ENCODE measurements around the gene PIK3AP1.

The PIK3AP1 gene

DNA sequence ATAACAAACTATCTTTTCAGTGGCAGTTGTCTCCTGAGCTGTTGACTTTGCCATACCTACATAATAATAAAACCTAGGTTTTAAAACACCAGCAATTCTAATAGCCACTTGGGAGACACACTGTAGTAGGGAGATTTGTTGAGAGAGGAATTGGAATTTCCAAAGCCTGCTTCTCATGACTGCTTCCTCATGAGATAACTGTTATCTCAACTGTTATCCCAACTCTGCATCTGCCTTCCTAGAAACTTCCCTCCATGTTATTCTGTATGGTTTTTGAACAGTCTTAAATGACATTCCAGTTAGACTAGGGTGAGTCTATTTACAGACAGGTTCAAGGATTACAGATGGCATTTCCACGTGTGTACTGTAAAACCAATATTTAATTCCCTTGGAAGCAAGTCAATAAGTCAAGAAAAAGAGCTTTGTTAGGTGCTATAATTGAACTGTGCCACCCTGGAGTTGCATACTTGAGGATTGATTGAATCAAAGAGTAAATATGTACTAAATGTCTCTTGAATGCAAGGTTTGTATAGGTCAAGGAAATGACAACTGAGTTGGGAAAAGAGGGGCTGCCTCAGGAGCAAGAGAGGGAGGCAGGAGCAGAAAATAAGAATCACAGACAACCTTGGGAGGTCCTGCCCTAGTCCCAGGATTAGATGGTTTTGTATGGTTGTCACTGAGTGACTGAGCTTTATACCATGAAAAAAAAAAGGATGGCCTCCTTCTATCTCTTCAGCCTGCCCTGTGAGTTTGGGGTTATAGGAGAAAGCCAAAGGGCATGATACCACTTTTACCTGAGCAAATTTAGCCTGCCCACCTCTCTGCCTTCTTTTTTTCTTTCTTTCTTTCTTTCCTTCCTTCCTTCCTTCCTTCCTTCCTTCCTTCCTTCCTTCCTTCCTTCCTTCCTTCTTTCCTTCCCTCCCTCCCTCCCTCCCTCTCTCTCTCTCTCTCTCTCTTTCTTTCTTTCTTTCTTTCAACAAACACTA is 123.6 kb downstream of the PIK3AP1 start:
- no peak for DNase-seq (ENCODE audit: low read depth)
- TF ChIP-seq, protein P1, sequence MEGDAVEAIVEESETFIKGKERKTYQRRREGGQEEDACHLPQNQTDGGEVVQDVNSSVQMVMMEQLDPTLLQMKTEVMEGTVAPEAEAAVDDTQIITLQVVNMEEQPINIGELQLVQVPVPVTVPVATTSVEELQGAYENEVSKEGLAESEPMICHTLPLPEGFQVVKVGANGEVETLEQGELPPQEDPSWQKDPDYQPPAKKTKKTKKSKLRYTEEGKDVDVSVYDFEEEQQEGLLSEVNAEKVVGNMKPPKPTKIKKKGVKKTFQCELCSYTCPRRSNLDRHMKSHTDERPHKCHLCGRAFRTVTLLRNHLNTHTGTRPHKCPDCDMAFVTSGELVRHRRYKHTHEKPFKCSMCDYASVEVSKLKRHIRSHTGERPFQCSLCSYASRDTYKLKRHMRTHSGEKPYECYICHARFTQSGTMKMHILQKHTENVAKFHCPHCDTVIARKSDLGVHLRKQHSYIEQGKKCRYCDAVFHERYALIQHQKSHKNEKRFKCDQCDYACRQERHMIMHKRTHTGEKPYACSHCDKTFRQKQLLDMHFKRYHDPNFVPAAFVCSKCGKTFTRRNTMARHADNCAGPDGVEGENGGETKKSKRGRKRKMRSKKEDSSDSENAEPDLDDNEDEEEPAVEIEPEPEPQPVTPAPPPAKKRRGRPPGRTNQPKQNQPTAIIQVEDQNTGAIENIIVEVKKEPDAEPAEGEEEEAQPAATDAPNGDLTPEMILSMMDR (IDR thresholded peaks at IDR 0.05; ENCODE audit: insufficient read depth, low read depth, low read length, missing control alignments), result no peak
- no peak overlapping the region for H3K4me3 ChIP-seq (ENCODE audit: low read depth, low read length)

DNA sequence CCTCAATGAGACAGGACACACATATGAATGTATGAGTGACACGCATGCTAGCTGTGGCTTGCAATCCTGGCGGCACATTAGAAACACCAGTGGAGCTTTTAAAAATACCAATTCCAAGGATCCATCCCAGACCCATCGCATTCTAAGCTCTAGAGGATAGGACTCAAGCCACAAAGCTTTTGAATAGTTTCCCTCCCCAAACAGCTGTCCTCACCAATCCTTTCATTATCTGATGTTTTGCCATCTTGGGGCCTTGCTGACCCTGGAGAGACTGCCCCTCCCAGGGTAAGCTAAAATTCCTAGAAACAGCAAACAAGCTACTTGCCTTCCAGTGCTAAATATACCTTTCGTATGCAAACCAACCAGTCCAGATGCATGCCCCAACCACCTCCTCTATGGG is 124.6 kb downstream of the PIK3AP1 start:
- DNase-seq (ENCODE audit: low read depth), result no peak
- TF ChIP-seq, protein P1 (IDR thresholded peaks at IDR 0.05; ENCODE audit: insufficient read depth, low read depth, low read length, missing control alignments), result no peak
- H3K4me3 ChIP-seq (ENCODE audit: low read depth, low read length), result no peak overlapping the region

DNA sequence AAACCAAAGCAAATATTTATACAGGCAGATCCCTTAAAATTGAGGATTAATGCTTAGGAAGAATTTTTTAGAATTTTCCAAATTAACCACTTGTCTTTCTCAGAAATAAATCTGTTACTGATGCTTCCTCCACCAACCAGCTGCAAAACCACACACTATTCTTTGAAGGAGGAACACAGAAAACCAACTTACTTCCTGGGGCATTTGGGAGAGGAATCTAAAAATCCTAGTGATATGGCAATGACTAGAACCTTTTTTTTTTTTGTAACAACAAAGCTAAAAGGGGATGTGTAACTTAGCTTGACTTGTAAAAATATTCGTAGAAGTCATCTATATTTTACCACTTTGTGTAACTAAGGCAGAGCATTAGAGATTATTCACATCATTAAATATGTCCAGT is 128.4 kb downstream of the PIK3AP1 start:
- TF ChIP-seq, protein P1 (IDR thresholded peaks at IDR 0.05; ENCODE audit: insufficient read depth, low read depth, low read length, missing control alignments), result no peak
- no peak for DNase-seq (ENCODE audit: low read depth)
- H3K4me3 ChIP-seq (ENCODE audit: low read depth, low read length), result no peak overlapping the region

DNA sequence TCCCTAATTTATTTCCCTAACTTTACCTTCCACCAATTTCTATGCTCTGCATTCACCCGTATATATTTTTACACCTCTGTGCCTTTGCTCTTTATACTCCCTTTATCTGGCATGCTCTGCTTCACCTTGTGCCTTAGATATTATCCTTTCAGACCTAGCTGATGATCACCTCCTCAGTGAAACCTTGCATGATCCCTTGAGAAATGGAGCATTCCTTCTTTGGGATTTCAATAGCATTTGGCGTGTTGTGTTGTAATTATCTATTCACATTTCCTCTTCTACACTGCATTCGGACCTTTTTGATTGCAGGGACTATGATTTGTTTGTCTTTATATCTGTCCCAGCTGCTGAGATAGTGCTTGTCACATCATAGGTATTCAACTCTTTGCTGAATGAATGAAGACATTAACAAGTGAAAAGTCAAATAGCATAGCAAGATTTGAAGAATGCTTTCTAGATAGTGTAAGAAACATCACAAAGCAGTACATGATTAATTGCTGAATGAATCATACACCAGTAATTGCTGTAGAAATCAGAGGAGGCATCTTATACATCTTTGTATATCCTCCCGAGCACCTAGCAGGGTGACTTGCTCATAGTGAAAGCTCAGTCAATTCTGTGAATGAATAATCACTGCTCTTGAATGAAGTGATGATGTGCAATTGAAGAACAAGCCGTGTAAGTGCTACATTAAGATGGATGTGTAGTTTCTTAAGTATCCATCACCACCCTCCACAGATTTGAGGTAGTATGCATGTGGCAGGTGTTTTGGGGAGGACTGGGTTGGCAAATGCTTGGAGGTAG is 131.5 kb downstream of the PIK3AP1 start:
- peak; percentile 74 for DNase-seq (ENCODE audit: low read depth)
- TF ChIP-seq, protein P1 (IDR thresholded peaks at IDR 0.05; ENCODE audit: insufficient read depth, low read depth, low read length, missing control alignments), result no peak
- no peak overlapping the region for H3K4me3 ChIP-seq (ENCODE audit: low read depth, low read length)

DNA sequence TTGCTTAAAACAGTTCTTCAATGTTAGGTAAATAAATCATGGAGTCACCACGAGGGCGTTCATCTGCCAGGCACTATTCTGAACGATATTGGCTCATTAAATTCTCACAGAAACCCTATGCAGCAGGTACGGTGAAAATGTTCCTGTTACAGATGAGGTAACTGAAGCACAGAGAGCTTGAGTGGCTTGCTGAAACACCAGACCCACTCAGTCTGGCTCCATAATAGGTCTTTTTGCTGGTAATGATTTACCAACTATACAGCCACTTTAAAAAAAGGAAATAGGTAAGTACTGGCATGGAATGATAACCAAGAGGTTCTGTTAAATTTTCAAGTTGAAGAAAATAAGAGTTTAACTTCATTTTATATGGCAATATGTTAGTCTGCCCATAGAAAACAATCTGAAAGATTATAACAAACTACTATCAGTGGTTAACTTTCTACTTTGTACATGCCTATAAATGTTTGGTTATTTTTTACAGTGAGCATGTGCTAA is 132.2 kb downstream of the PIK3AP1 start:
- peak overlapping the region; percentile 69 for H3K4me3 ChIP-seq (ENCODE audit: low read depth, low read length)
- DNase-seq (ENCODE audit: low read depth), result peak; percentile 24
- TF ChIP-seq, protein P1 (IDR thresholded peaks at IDR 0.05; ENCODE audit: insufficient read depth, low read depth, low read length, missing control alignments), result no peak

DNA sequence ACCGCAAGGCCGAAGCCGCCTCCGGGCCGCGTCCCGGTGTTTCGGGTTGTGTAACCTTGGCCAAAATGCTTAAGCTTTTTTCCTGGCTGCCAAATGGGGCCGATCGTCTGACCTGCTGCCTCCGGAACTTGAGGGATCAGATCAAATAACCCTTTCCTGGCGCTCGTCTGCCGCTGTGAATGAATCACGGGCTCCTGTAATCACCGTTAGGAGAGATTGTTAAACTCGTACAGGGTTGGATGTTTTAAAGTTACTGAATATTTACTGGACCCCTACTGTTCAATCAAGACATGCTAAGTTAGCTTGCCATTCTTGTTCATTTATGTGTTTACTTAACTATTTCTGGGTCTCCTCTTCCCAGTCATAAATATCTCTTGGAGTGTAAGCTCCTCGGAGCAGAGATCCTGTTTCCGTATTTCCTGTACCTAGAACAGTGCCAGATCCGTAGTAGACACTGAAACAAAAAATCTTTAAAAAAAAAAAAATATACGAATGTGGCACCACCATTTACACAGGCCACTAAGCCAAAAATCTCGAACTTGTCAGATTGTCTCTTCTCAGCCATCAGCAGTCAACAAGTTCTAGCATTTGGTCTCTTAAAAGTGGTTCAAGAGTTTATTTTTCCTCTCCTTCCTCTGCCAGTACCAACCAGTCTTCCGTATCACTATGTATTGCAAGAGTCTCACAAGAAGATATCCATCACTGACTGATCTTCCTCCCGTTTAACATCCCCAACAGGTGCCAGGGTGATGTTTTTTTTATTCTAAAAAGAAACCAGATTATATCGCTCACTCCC is 132.9 kb downstream of the PIK3AP1 start:
- TF ChIP-seq, protein P1 (IDR thresholded peaks at IDR 0.05; ENCODE audit: insufficient read depth, low read depth, low read length, missing control alignments), result no peak
- peak overlapping the region; percentile 69 for H3K4me3 ChIP-seq (ENCODE audit: low read depth, low read length)
- DNase-seq (ENCODE audit: low read depth), result no peak
